ENCODE measurements around the gene TRPM2. TPM values are rescaled to one million over a fixed set of nuclear protein-coding genes. Genes with fewer than 3 reads are reported as not detected.

Gene TRPM2
- total RNA-seq, 1 donor = not detected

GRCh38 chr21:44376606-44377005 is 23.2 kb downstream of the TRPM2 start:
- no peak for TF ChIP-seq CTCF (IDR thresholded peaks at IDR 0.05; ENCODE audit: insufficient read depth, low read length)
- no peak for DNase-seq (ENCODE audit: low read depth)
- H3K4me3 ChIP-seq (ENCODE audit: low read depth, low read length) = no peak overlapping the region

- DNase-seq (ENCODE audit: low read depth) = no peak
- H3K4me3 ChIP-seq (ENCODE audit: low read depth, low read length) = no peak overlapping the region
- no peak for TF ChIP-seq CTCF (IDR thresholded peaks at IDR 0.05; ENCODE audit: insufficient read depth, low read length)
Observed at GRCh38 chr21:44377201-44377921, 23.9 kb downstream of the TRPM2 start.

- DNase-seq (ENCODE audit: low read depth) = no peak
- no peak overlapping the region for H3K4me3 ChIP-seq (ENCODE audit: low read depth, low read length)
- no peak for TF ChIP-seq CTCF (IDR thresholded peaks at IDR 0.05; ENCODE audit: insufficient read depth, low read length)
Observed at GRCh38 chr21:44377922-44378645, 24.7 kb downstream of the TRPM2 start.

GRCh38 chr21:44378646-44379514 is 25.5 kb downstream of the TRPM2 start:
- no peak overlapping the region for H3K4me3 ChIP-seq (ENCODE audit: low read depth, low read length)
- no peak for DNase-seq (ENCODE audit: low read depth)
- TF ChIP-seq CTCF (IDR thresholded peaks at IDR 0.05; ENCODE audit: insufficient read depth, low read length) = no peak

DNA sequence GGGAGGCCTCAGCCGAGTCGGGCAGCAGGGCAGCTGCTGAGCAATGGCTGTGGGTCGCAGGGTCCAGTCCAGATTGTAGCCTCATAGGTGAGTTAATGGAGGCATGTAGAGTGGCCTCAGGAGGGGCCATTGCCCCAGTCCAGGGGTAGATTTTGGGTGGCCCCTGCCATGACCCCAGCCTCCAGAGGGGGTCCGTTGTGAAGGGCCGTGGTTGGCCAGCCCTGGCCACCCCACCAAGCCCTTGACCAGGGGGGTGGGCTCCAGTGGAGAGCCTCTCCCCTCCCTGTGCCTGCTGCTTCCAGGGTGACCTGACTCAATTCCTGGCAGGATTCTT is 26.1 kb downstream of the TRPM2 start:
- DNase-seq (ENCODE audit: low read depth) = no peak
- no peak overlapping the region for H3K4me3 ChIP-seq (ENCODE audit: low read depth, low read length)
- TF ChIP-seq CTCF (IDR thresholded peaks at IDR 0.05; ENCODE audit: insufficient read depth, low read length) = no peak

GRCh38 chr21:44379991-44380865 is 26.8 kb downstream of the TRPM2 start:
- no peak overlapping the region for H3K4me3 ChIP-seq (ENCODE audit: low read depth, low read length)
- TF ChIP-seq CTCF (IDR thresholded peaks at IDR 0.05; ENCODE audit: insufficient read depth, low read length) = no peak
- no peak for DNase-seq (ENCODE audit: low read depth)
